ENCODE results near the gene FAM193B.

- no peak for TF ChIP-seq CTCF (IDR thresholded peaks at IDR 0.05)
- no peak for TF ChIP-seq POLR2A (IDR thresholded peaks at IDR 0.05; ENCODE audit: low read length)
Measured at GRCh38 chr5:177555228-177555627, 865 bp upstream of the FAM193B start.

All from A549 (cell line).